ENCODE results near the gene CPA3. TPM values are rescaled to one million over a fixed set of nuclear protein-coding genes. Genes with fewer than 3 reads are reported as not detected.

The CPA3 gene
- total and polyA plus RNA-seq, 4 donors, result 2.2 to 37.4 (median 2.5) TPM

GRCh38 chr3:148924562-148924961 is 59.5 kb downstream of the CPA3 start:
- H3K27ac ChIP-seq (ENCODE audit: low read depth in 1 of 2, low read length in 1 of 2), result no peak overlapping the region
- H3K4me1 ChIP-seq (ENCODE audit: control insufficient read depth in 5 of 5, insufficient read depth in 5 of 5, low read length in 5 of 5), result no peaks in the 10 kb centered on the region
- WGBS, 2 donors, result 58 to 71% methylated on average over 3 of the region's 3 CpGs
- peaks cover 0 to 4% (median 0%) of the 10 kb centered on the region in 4 donors for H3K9me3 ChIP-seq (ENCODE audit: control insufficient read depth in 4 of 4, insufficient read depth in 3 of 4, low read length in 3 of 4)
- ATAC-seq (ENCODE audit: insufficient read depth, low FRiP score) (no peak), DNase-seq (peak in 2 of 3 donors; percentile 26 to 38)
- H3K36me3 ChIP-seq (ENCODE audit: control insufficient read depth in 4 of 4, insufficient read depth in 4 of 4, low read length in 4 of 4), result no peaks in the 10 kb centered on the region
- H3K27me3 ChIP-seq (ENCODE audit: control insufficient read depth in 3 of 3, insufficient read depth in 3 of 3, low read length in 2 of 3), result no peaks in the 10 kb centered on the region
- no peak for TF ChIP-seq CTCF (IDR thresholded peaks at IDR 0.05; ENCODE audit: control extremely low read depth, extremely low read depth)
- no peak overlapping the region for H3K4me3 ChIP-seq
- H3K9ac ChIP-seq (ENCODE audit: insufficient read depth in 1 of 2, low read length in 2 of 2), result no peak overlapping the region

- Histone ChIP-seq H3K27me3 (ENCODE audit: control insufficient read depth in 3 of 3, insufficient read depth in 3 of 3, low read length in 2 of 3) (no peaks in the 10 kb centered on the region), H3K27ac (ENCODE audit: low read depth in 1 of 2, low read length in 1 of 2) (no peak overlapping the region), H3K9me3 (ENCODE audit: control insufficient read depth in 4 of 4, insufficient read depth in 3 of 4, low read length in 3 of 4) (no peaks in the 10 kb centered on the region), H3K36me3 (ENCODE audit: control insufficient read depth in 4 of 4, insufficient read depth in 4 of 4, low read length in 4 of 4) (no peaks in the 10 kb centered on the region), H3K4me3 (no peak overlapping the region), H3K9ac (ENCODE audit: insufficient read depth in 1 of 2, low read length in 2 of 2) (no peak overlapping the region), H3K4me1 (ENCODE audit: control insufficient read depth in 5 of 5, insufficient read depth in 5 of 5, low read length in 5 of 5) (no peaks in the 10 kb centered on the region)
- 87 to 92% methylated on average over 5 of the region's 5 CpGs for WGBS, 2 donors
- DNase-seq (no peak), ATAC-seq (ENCODE audit: insufficient read depth, low FRiP score) (no peak)
- no peak for TF ChIP-seq CTCF (IDR thresholded peaks at IDR 0.05; ENCODE audit: control extremely low read depth, extremely low read depth)
These were observed 60.7 kb downstream of the CPA3 start for GRCh38 chr3:148925845-148926244.

- no peak for DNase-seq
- no peak for TF ChIP-seq CTCF (IDR thresholded peaks at IDR 0.05; ENCODE audit: control extremely low read depth, extremely low read depth)
- Histone ChIP-seq H3K27ac (ENCODE audit: low read depth in 1 of 2, low read length in 1 of 2) (no peak overlapping the region), H3K27me3 (ENCODE audit: control insufficient read depth in 3 of 3, insufficient read depth in 3 of 3, low read length in 2 of 3) (peaks cover 0 to 2% (median 0%) of the 10 kb centered on the region in 3 donors), H3K9ac (ENCODE audit: insufficient read depth in 1 of 2, low read length in 2 of 2) (no peak overlapping the region), H3K4me1 (ENCODE audit: control insufficient read depth in 5 of 5, insufficient read depth in 5 of 5, low read length in 5 of 5) (no peaks in the 10 kb centered on the region), H3K4me3 (no peak overlapping the region), H3K9me3 (ENCODE audit: control insufficient read depth in 4 of 4, insufficient read depth in 3 of 4, low read length in 3 of 4) (no peaks in the 10 kb centered on the region), H3K36me3 (ENCODE audit: control insufficient read depth in 4 of 4, insufficient read depth in 4 of 4, low read length in 4 of 4) (no peaks in the 10 kb centered on the region)
- no peak for ATAC-seq (ENCODE audit: insufficient read depth, low FRiP score)
- WGBS, 2 donors, result 75 to 83% methylated on average over 3 of the region's 3 CpGs
These were observed 65.7 kb downstream of the CPA3 start for GRCh38 chr3:148930752-148931151.

GRCh38 chr3:148931574-148931973 is 66.5 kb downstream of the CPA3 start:
- H3K36me3 ChIP-seq (ENCODE audit: control insufficient read depth in 4 of 4, insufficient read depth in 4 of 4, low read length in 4 of 4), result no peaks in the 10 kb centered on the region
- DNase-seq (no peak), ATAC-seq (ENCODE audit: insufficient read depth, low FRiP score) (no peak)
- no peak for TF ChIP-seq CTCF (IDR thresholded peaks at IDR 0.05; ENCODE audit: control extremely low read depth, extremely low read depth)
- no peaks in the 10 kb centered on the region for H3K9me3 ChIP-seq (ENCODE audit: control insufficient read depth in 4 of 4, insufficient read depth in 3 of 4, low read length in 3 of 4)
- peaks cover 0 to 2% (median 0%) of the 10 kb centered on the region in 3 donors for H3K27me3 ChIP-seq (ENCODE audit: control insufficient read depth in 3 of 3, insufficient read depth in 3 of 3, low read length in 2 of 3)
- H3K9ac ChIP-seq (ENCODE audit: insufficient read depth in 1 of 2, low read length in 2 of 2), result no peak overlapping the region
- WGBS, 2 donors, result 93 to 97% methylated on average over 4 of the region's 4 CpGs
- no peak overlapping the region for H3K27ac ChIP-seq (ENCODE audit: low read depth in 1 of 2, low read length in 1 of 2)
- H3K4me1 ChIP-seq (ENCODE audit: control insufficient read depth in 5 of 5, insufficient read depth in 5 of 5, low read length in 5 of 5), result no peaks in the 10 kb centered on the region
- no peak overlapping the region for H3K4me3 ChIP-seq

Data from lung (tissue), 12 donors.